ENCODE measurements around the gene NTNG2. TPM values are rescaled to one million over a fixed set of nuclear protein-coding genes. Genes with fewer than 3 reads are reported as not detected.

NTNG2 gene
- total and polyA plus RNA-seq, 2 donors (not counting 1 experiment from before 2014, with no cell fraction given): 1.3 to 2.1 TPM

GRCh38 chr9:132274861-132275260, 113.0 kb downstream of the NTNG2 start:
- H3K9ac ChIP-seq (ENCODE audit: insufficient read depth, low read length): no peak overlapping the region
- no peaks in the 10 kb centered on the region for H3K79me2 ChIP-seq (ENCODE audit: control insufficient read depth, insufficient read depth, low read length)
- no peak overlapping the region for H3K27ac ChIP-seq (ENCODE audit: insufficient read depth, low read length)
- H3K9me3 ChIP-seq (ENCODE audit: control insufficient read depth, insufficient read depth, low read depth, low read length): no peaks in the 10 kb centered on the region
- peaks cover 27% of the 10 kb centered on the region for H3K36me3 ChIP-seq (ENCODE audit: control insufficient read depth, insufficient read depth, low read length)
- H3K4me1 ChIP-seq (ENCODE audit: control insufficient read depth, extremely low read depth, insufficient read depth, low read length): no peaks in the 10 kb centered on the region
- H3K27me3 ChIP-seq (ENCODE audit: control insufficient read depth, insufficient read depth, low read length): no peaks in the 10 kb centered on the region
- DNase-seq (ENCODE audit: low read depth in 2 of 2): no peak
- H4K20me1 ChIP-seq (ENCODE audit: control insufficient read depth, extremely low read depth, insufficient read depth, low read length): no peaks in the 10 kb centered on the region
- no peak overlapping the region for H3K4me2 ChIP-seq (ENCODE audit: extremely low read depth, insufficient read depth, low read length)
- H3K4me3 ChIP-seq (replicated peaks in 1 of 4; ENCODE audit: control extremely low read depth in 1 of 4, insufficient read depth in 1 of 4, low read depth in 3 of 4, low read length in 4 of 4): no peak overlapping the region
- TF ChIP-seq EZH2 (IDR thresholded peaks at IDR 0.05; ENCODE audit: low read length, missing control alignments): no peak
- TF ChIP-seq, protein P1, sequence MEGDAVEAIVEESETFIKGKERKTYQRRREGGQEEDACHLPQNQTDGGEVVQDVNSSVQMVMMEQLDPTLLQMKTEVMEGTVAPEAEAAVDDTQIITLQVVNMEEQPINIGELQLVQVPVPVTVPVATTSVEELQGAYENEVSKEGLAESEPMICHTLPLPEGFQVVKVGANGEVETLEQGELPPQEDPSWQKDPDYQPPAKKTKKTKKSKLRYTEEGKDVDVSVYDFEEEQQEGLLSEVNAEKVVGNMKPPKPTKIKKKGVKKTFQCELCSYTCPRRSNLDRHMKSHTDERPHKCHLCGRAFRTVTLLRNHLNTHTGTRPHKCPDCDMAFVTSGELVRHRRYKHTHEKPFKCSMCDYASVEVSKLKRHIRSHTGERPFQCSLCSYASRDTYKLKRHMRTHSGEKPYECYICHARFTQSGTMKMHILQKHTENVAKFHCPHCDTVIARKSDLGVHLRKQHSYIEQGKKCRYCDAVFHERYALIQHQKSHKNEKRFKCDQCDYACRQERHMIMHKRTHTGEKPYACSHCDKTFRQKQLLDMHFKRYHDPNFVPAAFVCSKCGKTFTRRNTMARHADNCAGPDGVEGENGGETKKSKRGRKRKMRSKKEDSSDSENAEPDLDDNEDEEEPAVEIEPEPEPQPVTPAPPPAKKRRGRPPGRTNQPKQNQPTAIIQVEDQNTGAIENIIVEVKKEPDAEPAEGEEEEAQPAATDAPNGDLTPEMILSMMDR (conservative IDR thresholded peaks at IDR 0.05 in 1 of 2, IDR thresholded peaks at IDR 0.05 in 1 of 2; ENCODE audit: low read depth in 1 of 2, low read length in 2 of 2): no peak
- H2AFZ ChIP-seq (ENCODE audit: low read length): no peak overlapping the region

DNA sequence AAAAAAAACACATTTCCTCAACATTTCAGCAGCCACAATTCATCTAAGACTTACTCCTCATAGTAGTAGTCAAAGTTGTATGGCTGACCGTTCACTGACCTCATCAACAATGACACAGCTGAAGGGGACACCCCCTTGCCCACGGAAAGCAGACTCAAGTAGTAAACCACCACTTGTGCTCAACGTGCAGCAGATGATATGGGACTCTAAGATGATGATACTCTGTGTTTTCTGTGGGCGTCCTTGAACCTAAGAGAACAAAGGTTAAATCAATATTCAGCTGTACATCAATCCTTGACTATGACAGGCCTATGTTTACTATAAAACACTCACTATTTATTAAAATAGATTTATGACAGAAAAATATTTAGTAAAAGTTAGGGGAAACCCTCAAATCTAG, 121.3 kb downstream of the NTNG2 start:
- H3K9me3 ChIP-seq (ENCODE audit: control insufficient read depth, insufficient read depth, low read depth, low read length): no peaks in the 10 kb centered on the region
- no peak overlapping the region for H3K9ac ChIP-seq (ENCODE audit: insufficient read depth, low read length)
- no peaks in the 10 kb centered on the region for H4K20me1 ChIP-seq (ENCODE audit: control insufficient read depth, extremely low read depth, insufficient read depth, low read length)
- TF ChIP-seq, protein P1 (conservative IDR thresholded peaks at IDR 0.05 in 1 of 2, IDR thresholded peaks at IDR 0.05 in 1 of 2; ENCODE audit: low read depth in 1 of 2, low read length in 2 of 2): no peak
- no peak for TF ChIP-seq EZH2 (IDR thresholded peaks at IDR 0.05; ENCODE audit: low read length, missing control alignments)
- H3K79me2 ChIP-seq (ENCODE audit: control insufficient read depth, insufficient read depth, low read length): no peaks in the 10 kb centered on the region
- no peak overlapping the region for H2AFZ ChIP-seq (ENCODE audit: low read length)
- peaks cover 10% of the 10 kb centered on the region for H3K36me3 ChIP-seq (ENCODE audit: control insufficient read depth, insufficient read depth, low read length)
- peaks cover 7% of the 10 kb centered on the region for H3K4me1 ChIP-seq (ENCODE audit: control insufficient read depth, extremely low read depth, insufficient read depth, low read length)
- DNase-seq (ENCODE audit: low read depth in 2 of 2): no peak
- no peak overlapping the region for H3K4me2 ChIP-seq (ENCODE audit: extremely low read depth, insufficient read depth, low read length)
- H3K27ac ChIP-seq (ENCODE audit: insufficient read depth, low read length): peak overlapping the region; percentile 59
- no peak overlapping the region for H3K4me3 ChIP-seq (replicated peaks in 1 of 4; ENCODE audit: control extremely low read depth in 1 of 4, insufficient read depth in 1 of 4, low read depth in 3 of 4, low read length in 4 of 4)
- H3K27me3 ChIP-seq (ENCODE audit: control insufficient read depth, insufficient read depth, low read length): no peaks in the 10 kb centered on the region

DNA sequence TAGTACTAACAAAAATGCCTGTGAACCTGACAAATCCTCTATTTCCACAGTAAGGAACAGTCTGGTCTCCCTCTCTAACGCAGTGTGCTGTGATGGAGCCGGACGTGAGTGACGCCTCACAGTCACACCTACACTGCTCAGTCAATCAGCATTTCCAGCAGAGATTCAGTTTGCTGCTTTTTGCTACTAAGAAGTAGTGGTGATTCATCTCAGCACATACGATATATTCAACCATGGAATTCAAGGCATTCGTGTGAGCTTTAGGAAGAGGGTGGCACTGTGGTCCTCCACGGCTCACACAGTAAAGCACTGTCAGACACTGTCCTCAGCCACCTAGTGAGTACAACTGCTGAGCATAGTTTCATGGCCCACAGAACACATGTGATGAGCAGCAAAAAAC, 122.0 kb downstream of the NTNG2 start:
- no peak overlapping the region for H3K27ac ChIP-seq (ENCODE audit: insufficient read depth, low read length)

More for the DNA sequence above, 122.0 kb downstream of the NTNG2 start:
- H3K9ac ChIP-seq (ENCODE audit: insufficient read depth, low read length): no peak overlapping the region
- peak; percentile 29 to 70 for DNase-seq (ENCODE audit: low read depth in 2 of 2)
- H3K36me3 ChIP-seq (ENCODE audit: control insufficient read depth, insufficient read depth, low read length): peaks cover 10% of the 10 kb centered on the region
- H4K20me1 ChIP-seq (ENCODE audit: control insufficient read depth, extremely low read depth, insufficient read depth, low read length): no peaks in the 10 kb centered on the region
- H3K27me3 ChIP-seq (ENCODE audit: control insufficient read depth, insufficient read depth, low read length): no peaks in the 10 kb centered on the region
- TF ChIP-seq EZH2 (IDR thresholded peaks at IDR 0.05; ENCODE audit: low read length, missing control alignments): no peak
- TF ChIP-seq, protein P1 (conservative IDR thresholded peaks at IDR 0.05 in 1 of 2, IDR thresholded peaks at IDR 0.05 in 1 of 2; ENCODE audit: low read depth in 1 of 2, low read length in 2 of 2): no peak
- H3K9me3 ChIP-seq (ENCODE audit: control insufficient read depth, insufficient read depth, low read depth, low read length): no peaks in the 10 kb centered on the region
- no peaks in the 10 kb centered on the region for H3K79me2 ChIP-seq (ENCODE audit: control insufficient read depth, insufficient read depth, low read length)
- H2AFZ ChIP-seq (ENCODE audit: low read length): no peak overlapping the region
- peaks cover 12% of the 10 kb centered on the region for H3K4me1 ChIP-seq (ENCODE audit: control insufficient read depth, extremely low read depth, insufficient read depth, low read length)
- H3K4me3 ChIP-seq (replicated peaks in 1 of 4; ENCODE audit: control extremely low read depth in 1 of 4, insufficient read depth in 1 of 4, low read depth in 3 of 4, low read length in 4 of 4): no peak overlapping the region
- H3K4me2 ChIP-seq (ENCODE audit: extremely low read depth, insufficient read depth, low read length): no peak overlapping the region
